GM18519 (cell line): ENCODE measurements around the gene TMPRSS7.
A peak's percentile ranks its signal among the peaks of the same experiment; 100 is the strongest.

ENCODE experiments used
- ATAC-seq: cut with Tn5 transposase; IDR thresholded peaks from one replicate; pipeline ENCODE4 v1.9.1; 2021; ENCODE audit warnings: mild to moderate bottlenecking, moderate library complexity; ENCODE audit not compliant: unreplicated experiment, low FRiP score

The TMPRSS7 gene

DNA sequence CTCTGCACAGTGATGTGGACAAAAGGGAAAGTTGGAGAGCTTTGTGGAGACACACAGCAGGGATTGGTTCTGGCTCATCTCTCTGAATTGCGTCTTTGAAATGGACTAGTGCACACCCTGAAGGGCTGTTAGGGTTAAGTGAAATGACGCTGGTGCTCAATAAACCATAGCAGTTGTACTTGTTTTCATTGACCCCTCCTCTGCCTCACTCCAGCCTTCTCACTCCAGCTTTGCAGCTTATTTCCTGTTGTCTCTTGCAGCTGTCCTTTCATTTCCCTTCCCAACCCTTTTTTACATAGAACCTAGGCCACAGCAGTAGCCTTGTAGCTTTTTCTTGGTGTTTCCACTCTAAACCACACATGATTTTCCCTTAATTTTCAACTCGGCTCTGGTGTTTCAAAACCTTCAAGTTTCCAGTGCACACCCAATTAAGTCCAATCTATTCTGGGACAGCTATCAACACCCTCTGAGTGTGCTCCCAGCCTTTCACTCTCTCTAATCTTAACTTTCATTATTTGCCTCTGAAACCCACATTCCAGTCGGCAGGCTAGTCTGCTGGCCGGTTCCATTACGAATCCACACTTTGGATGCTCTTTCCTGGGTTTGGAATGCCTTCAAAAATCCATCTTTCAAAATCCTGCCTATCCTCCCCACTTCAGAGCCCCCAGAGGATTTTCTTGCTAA, 58.1 kb downstream of the TMPRSS7 start:
- no peak for ATAC-seq

DNA sequence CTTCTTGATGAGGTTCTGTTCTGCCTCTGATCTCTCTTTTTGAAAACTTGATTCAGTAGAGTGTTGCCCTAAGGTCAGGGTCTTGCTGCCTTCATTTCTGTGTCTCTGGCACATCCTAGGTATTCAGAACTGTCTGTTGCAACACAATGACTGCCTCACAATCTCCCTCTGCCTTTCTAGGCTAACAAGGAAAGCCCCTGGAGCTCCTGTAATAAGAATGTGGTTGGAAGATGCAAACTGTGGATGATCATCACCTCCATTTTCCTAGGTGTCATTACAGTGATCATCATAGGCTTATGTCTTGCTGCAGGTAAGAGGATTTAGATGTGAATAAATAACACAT, 58.6 kb downstream of the TMPRSS7 start:
- no peak for ATAC-seq

DNA sequence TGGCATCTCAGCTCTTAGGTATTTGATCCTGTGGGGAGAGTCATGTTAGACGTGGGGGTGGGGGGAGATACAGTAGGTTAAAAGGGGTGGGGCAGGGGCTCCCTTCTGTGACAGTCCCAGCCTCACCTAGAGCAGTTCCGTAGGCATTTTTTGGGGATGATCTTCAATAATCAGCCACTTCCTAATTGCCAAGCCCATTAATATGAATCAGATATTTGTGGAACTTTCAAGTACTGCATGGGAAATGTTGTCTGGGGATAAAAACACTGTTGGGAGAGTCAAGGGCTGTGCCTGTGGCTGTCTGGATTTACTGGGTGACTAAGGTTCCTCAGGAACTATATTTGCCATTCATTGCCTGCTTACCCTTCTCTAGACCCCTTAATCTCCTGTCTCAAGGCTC, 61.2 kb downstream of the TMPRSS7 start:
- no peak for ATAC-seq

DNA sequence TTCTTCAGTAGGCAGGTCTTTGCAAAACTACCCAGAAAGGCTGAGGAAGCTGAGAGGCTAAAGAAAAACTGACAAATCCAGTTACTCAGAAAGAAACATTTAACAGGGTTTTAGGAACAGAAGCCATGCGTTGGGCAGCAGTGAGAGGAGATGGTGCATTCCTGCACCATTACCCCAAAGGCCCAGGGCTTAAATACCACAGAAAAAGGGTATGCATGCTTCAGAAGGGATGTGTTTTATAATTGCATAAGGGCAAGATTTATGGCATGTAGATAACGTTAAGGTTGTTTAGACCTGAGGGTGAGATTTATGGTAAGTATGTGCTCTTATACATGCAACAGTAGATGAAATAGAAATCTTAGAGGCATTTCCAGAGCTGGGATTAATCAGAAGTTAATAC, 61.6 kb downstream of the TMPRSS7 start:
- no peak for ATAC-seq

DNA sequence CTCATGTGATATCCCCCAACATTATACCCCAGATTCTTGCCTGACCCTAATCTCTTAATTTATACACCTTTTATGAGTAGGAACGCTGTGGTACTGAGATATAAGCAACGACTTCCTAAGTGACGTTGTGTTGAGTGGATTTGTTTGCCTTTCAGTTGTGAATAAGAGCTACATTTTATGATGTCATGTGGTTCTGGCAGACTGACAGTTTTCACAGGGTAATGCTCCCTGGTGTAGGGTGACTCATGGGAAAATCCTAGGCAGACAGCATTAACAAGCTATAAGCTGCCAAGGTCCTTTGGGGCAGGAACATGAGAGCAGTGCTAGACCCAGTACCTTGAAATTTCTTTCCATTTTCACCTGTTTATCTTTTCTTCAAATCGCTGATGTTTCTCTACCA, 62.8 kb downstream of the TMPRSS7 start:
- ATAC-seq, result no peak

DNA sequence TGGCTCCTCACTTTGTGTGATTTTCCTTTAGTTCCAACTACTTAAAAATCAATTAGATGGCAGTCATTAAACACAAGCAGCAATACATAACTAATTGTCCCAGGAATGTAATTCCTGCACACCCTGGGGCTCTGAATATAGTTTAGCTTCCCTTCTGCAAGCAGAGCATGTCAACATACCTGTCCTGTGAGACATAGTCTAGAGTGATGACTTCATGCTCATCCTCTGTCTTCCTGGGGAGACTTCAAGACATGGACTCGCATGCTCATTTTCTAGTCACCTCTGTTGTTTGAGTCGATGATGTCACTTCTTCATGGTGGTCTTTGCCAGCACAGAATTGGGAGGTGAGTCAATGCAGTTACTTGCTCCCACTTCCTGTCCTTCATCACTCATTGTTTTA, 67.4 kb downstream of the TMPRSS7 start:
- no peak for ATAC-seq

DNA sequence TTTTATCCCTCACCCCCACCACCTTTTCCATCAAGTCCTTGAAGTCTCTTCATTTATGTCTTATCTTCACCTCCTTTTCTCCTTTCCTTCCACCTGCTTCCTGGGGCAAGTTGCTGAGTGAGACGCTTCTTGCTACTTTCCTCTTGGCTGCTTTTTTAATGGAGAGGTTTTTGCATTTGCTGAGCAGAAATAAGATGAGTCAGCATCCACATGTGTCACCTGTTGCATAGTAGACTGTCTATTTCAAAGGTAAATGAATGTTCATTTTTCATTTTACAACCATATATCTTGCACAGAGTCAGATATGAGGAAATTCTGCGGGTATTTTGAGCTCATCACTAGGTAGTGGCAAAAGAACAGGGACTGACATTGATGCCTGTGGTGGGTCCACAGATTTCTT, 70.2 kb downstream of the TMPRSS7 start:
- ATAC-seq, result no peak

DNA sequence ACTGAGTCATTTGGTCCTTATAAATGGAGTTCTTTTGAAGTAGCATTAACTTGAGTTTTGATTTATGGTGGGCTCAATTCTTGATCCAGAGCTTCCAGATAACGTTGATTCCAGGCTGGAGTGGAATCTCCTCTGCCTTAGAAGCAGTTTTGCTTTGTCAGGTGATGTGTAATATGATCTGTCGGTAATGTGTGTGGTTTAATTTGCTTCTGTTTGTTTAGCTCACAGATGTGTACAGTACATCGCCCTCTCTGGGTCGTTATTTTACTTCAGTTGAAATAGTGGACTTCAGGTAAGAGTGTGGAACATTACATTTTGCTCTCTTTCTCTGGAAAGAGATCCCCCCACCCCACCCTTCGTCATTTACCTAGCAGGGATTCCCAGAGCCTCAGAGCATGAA, 74.8 kb downstream of the TMPRSS7 start:
- ATAC-seq, result no peak

DNA sequence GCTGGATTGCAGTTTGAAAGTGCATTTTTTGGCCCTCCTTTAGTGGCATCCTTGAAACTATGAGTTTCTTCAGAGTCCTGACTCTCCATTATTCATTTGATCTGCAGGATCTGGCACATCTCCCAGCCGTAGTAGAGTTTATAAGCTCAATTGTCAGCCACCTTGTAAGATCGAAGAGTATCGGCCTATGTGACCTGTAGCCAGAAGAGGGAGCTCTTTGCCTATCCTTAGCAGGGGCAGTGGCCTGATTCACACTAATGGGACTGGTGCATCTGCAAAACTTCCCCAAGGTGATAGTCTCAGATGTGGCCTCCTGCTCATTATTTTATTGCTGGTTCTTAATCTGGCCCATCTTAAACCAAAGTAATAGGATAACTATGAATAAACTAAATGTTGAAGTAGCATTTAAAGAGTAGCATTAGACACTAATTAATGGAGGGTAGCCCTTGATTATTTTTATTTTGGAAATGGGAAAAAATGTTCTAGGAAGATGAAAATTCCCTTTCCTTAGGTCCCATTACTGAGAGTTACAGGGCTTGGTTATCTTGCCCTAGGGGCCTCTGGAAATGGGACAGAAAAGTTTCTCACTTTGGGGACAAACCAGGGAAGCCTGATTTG, 77.4 kb downstream of the TMPRSS7 start:
- ATAC-seq, result peak; percentile 41

DNA sequence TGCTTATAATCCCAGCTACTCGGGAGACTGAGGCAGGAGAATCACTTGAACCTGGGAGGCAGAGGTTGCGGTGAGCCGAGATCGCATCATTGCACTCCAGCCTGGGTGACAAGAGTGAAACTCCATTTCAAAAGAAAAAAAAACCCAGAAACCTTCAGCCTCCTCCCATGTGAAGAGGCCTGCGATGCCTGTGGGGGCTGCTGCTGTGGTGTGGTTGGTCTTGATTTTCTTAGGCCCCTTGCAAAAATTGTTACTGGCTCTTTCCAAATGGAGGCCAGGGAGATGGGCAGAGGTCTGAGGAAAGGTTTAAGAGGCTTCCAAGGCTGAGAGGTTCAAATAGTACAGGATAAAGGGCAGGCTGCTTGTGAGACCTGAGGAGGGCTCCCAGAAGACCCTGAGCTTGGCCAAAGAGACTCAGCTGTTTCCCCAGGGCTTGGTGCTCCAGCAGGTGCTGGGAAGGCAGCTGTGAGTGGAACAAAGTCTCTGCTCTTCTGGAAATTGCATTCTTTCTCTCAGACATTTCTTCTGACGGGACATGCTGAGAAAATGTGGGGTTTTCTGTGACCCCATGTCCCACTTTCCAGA, 80.1 kb downstream of the TMPRSS7 start:
- no peak for ATAC-seq

DNA sequence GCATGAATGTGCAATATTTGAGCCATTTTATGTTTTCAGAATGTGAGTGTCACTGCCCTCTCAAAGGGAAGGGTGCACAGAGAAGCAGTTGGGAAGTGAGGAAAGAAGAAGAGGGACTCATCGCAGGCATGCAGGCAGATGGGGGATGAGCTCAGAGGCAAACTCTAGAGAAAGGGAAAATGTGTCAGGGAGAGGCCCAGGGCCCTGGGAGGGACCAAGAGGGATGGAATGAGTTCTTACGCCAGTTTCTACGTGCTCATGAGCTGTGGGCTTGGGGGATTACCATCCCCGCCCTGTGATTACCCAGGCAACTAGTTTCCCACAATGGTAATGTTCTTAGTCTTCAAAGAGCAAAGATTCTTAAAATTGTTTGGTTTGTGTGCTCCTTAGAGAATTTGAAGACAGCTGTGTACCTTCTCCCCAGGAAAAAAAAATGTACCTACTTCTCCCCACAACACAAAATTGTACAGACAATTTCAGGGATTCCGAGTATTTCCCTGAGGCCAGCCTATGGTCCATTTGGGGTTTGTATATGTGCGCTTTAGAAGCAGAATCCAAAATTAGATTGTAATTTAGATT, 80.7 kb downstream of the TMPRSS7 start:
- ATAC-seq, result peak; percentile 33

DNA sequence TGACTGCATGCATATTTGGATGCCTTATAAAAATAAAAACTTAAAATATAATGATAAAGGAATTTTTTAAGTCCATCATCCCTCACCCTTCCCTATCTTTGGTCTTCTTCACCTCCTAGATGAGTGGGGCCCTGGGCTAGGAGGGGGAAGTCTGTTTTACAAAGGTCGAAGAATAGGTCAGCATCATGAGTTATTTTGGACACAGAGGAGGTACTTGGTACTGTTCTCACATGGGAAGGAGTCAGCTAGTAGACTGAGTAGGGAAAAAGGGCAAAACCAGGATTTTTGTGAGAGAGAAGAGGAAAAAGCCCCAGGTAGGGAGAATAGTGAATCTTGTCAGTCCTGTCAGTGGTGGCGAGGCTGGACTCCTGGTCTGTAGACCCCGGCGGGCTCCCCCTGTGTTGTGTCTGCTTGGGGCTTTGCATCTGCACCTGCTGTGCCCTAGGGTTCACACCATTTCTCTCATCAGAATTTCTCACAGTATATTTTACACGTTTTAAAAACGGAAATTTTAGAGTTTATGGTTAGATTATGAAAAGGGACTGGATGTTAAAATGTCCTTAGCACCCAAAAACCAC, 81.4 kb downstream of the TMPRSS7 start:
- no peak for ATAC-seq

DNA sequence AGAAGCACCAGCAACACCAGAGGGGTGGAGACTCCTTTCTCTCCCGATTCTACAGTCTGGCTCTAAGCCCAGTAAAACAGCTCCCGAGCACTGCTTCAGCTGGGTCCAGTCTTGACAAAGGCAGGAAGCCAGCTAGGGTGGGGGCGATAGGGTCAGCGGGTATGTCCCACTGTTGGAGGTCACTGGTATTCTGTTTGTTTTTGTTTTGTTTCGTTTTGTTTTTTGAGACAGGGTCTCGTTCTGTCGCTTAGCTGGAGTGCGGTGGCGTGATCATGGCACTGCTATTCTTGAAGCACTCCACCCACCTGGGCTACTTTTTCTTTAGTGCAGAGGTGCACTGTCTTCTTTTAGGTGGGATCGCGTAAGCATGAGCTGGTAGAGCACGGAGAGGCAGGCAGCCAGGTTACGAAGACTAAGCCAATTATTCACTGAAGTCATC, 82.2 kb downstream of the TMPRSS7 start:
- no peak for ATAC-seq

DNA sequence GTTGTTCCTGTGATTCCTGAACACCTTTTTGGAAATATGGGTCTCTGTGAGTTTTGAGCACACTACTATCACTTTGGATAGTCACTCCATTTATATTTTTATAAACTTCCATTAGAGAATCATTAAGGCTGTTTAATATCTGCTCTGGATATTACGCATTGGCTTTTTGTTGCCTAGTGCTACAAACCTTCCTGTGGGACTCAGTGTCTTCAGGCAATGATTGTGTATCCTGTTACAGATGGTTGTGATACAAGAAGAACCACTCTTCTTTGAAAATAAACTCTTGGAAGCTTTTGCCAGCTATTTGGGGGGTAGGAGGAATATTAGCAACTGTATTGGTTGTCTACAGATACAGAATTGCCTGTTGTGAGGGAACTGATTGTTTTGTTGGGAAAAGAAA, 82.9 kb downstream of the TMPRSS7 start:
- ATAC-seq, result no peak

DNA sequence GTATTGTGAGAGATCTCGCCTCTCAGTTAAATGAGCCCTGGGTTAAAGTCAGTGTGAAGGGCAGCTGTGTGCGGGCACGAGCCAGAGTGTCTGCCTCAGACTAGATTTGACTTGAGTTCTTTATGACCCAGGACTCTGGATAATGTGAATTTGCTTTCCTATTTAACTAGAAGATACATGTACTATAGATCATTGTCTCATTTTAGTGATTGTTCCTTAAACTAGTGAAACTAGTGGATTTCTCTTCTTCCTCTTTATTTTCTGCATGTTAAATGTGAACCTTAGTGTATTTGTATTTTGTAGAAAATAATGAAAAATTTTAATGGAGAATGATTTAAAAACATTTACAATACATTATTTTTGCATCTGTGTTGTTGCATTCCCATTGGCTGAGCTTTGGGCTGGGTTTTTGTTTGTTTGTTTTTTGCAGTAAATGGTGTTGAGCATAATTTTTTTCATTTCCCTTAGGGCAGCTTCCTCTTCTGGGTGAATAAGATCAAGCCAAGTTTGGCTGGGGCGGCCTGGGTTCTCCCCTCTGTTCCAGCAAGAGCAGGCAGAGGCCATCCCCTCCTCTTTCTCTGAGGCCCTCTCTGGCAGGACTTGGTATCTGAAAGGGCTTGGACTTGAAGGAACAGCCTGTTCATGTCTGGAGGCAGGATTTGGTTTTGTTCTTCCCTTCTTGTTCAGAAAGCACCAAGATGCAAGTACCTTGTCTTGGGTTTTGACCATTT, 83.5 kb downstream of the TMPRSS7 start:
- no peak for ATAC-seq

DNA sequence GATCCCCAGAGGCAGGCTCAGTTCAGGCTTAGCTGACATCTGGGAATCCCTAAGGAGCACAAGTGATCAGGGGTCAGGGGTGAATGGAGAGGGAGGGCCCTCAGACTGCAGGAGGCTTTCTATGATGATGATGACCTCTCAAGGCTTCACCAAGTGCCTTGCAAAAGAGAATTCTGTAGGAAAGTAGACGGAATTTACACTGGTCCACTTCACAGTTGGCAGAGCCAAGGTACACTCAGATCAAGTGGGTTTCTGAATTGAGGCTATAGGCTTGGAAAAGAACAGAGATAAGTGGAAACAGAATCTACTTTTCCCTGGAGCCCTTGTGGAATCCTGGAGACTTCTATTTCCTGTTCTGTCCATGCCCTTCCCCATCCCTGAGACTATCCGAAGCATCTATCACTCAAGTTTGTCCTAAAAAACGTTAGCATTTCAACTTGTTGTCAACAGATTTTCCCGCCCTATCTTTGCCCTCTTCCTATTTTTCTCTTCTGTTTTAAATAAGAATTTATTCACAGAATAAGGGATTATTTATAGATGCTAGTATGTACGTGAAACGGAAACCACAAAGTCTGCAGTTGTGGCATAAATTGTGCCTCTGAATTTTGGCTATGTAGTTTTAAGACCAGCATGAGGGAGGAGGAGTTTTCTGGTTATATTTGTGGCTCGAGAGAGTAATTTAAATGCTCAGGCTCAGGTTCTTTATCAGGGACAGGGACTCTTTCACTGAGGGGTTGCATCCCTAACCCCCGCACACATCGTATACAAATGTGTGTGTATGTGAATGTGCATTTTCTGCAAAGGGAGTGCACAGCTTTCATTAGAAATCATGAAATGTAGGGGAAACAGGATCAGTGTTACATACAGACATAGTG, 85.7 kb downstream of the TMPRSS7 start:
- ATAC-seq, result no peak

DNA sequence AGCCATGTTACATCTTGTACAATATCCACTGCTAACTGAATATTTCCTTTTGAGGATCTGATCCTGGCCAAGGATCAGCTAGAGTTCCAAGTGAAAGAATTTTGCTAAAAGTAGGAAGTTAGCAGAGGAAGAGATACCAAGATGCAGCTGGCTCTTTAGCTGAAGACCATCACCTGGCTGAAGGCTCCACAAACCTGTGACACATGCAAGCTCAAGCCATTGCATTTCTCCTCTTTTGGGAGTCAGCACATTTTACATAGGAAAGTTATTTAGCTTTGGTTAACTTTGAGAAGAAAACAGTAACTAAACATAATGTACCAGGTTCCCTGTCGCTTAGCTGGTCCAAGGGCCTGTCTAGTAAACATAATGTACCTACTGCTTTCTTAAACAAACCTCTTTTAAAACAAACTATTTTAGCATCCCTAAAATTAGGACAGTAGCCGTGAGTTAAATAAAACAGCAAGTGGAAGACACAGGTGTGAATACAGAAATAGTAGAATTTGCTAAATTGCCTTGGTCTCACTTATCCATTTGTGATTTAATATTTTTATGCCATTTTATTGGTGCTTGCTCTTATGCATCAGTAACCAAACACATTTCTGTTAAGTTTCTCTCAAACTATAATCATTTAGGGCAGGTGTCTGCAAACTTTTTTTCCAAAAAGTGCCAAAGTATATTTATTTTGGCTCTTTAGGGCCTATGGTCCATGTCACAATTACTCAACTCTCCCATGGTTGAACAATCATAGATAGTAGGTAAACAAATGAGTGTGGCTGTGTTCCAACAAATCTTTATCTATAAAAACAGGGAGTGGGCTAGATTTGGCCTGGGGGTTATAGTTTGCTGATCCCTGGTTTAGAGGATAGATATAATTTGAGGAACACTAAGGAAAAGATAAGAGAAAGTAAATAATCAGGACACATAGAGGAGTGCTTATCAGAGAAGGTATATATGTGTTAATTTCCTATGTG, 87.3 kb downstream of the TMPRSS7 start:
- ATAC-seq, result no peak

DNA sequence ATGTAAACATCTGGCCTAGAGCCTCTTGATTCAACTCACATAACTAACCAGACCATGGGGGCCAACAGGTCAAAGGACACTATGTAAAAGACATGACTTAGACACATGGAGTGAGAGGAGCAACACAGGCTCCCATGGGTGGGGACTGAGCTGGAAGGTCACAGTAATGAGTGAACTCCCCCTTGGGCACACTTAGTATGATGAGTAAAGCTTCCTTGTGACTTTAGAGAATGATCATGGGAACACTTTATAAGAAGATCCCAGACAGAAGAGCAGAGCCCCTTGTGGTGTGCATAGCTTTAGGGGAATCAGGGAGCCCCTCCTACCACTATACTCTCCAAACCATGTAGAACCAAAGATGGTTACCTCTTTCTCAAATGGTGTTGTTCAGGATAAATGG, 88.3 kb downstream of the TMPRSS7 start:
- ATAC-seq, result no peak

DNA sequence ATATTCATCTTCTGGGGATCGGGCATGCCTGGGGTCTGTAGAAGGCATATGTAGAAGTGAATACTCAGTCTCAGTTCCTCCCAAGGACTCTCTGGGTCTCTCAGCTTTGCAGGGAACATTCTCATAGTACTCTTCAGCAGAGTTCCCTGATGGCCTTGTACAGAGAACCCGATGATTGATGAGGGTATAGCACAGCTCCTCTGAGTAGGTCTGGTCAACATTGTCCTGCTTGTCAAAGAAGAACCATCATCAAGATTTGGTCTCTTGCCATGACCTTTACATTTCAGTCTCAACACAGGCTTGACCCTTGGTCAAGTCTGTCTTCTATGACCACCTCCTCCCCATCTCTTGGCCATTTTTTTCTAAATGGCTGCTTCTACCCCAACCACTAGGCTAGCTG, 89.0 kb downstream of the TMPRSS7 start:
- no peak for ATAC-seq
